Astrocyte of the cerebellum (primary cell): Measurements from ENCODE around the gene CHD9NB.

Experiments used
- DNase-seq: peaks from one replicate; pipeline ENCODE4 v3.0.0-alpha.2; 2011; ENCODE audit warnings: low read depth
- H3K4me3 ChIP-seq: 2 replicates; pipeline ENCODE4 v1.5.1; 2011; ENCODE audit warnings: mild to moderate bottlenecking, low read depth, low read length, moderate library complexity
- in situ Hi-C: cut with HindIII; loops from 2 replicates; pipeline ENCODE4 v1.10.0; 2017; ENCODE audit warnings: low sequenced_read_pairs
- TF ChIP-seq, protein P1 (sequence below): IDR thresholded peaks from 2 replicates; pipeline ENCODE4 v1.5.1; 2012; ENCODE audit warnings: low read length, low read depth, moderate library complexity, mild to moderate bottlenecking; ENCODE audit errors: missing control alignments

Gene CHD9NB

DNA sequence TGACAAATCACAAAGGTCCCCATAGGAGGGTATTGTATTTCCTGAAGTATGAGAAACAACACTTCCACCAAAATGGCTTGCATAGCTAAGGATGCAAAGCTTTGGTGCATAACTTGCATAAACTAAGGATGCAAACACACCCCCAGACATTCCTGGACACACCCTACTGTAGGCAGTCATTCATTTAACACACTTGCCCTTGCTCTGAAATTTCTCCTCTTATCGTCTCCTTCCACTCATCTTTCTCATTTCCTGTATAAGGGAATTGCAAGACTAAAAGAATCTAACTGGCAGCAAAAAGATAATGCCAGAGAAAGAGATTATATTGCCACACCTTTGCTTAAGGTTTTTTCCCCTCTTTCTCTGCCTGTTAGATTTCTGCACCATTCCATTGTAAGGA lies 30.4 kb upstream of the CHD9NB start:
- no peak overlapping the region for H3K4me3 ChIP-seq
- no peak for DNase-seq
- in situ Hi-C loops, result no loop called here
- TF ChIP-seq, protein P1, sequence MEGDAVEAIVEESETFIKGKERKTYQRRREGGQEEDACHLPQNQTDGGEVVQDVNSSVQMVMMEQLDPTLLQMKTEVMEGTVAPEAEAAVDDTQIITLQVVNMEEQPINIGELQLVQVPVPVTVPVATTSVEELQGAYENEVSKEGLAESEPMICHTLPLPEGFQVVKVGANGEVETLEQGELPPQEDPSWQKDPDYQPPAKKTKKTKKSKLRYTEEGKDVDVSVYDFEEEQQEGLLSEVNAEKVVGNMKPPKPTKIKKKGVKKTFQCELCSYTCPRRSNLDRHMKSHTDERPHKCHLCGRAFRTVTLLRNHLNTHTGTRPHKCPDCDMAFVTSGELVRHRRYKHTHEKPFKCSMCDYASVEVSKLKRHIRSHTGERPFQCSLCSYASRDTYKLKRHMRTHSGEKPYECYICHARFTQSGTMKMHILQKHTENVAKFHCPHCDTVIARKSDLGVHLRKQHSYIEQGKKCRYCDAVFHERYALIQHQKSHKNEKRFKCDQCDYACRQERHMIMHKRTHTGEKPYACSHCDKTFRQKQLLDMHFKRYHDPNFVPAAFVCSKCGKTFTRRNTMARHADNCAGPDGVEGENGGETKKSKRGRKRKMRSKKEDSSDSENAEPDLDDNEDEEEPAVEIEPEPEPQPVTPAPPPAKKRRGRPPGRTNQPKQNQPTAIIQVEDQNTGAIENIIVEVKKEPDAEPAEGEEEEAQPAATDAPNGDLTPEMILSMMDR, result no peak

DNA sequence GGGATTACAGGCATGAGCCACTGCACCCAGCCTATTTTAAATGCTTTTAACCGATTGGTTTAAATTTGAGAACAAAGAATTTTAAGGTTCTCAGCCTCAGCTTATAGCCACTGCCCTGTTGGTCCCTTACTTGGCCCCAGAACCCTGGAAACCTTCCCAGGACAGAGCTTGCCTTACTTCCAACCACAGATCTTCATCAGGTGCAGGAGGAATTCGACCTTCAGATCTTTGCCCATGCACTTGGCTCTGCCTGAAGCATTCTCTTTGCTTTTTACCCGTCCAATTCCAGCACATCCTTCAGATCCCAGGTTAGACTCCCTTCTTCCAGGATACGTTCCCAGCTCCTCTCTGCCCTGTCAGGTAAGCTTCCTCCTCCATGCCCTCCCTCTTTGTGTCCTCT lies 29.8 kb upstream of the CHD9NB start:
- DNase-seq, result no peak
- in situ Hi-C loops, result no loop called here
- TF ChIP-seq, protein P1, result no peak
- no peak overlapping the region for H3K4me3 ChIP-seq

DNA sequence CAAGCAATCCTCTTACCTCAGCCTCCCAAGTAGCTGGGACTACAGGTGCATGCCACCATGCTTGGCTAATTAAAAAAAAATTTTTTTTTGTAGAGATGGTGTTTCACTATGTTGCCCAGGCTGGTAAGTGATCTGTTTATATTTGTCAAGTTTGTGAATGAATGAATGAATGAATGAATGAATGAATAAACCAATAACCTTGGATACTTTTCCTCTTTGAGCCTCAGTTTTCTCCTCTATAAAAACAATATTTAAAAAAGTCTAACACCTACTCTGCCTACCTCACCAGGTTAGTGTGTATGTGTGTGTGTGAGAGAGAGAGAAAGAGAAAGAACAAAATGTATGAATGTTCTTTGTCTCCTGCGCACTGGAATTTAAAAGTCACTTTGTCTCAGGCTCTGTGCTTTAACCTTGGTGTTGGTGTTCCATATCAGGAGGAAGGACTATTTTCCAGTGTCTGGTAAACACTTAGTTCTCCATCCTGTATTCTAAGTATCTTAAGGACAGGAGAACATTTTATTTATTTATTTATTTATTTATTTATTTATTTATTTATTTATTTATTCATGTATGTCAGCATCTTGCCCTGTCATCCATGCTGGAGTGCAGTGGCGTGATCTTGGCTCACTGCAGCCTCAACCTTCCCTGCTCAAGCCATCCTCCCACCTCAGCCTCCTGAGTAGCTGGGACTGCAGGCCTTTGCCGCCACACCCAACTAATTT lies 29.1 kb upstream of the CHD9NB start:
- TF ChIP-seq, protein P1, result no peak
- in situ Hi-C loops, result no loop called here
- no peak for DNase-seq
- H3K4me3 ChIP-seq, result no peak overlapping the region

DNA sequence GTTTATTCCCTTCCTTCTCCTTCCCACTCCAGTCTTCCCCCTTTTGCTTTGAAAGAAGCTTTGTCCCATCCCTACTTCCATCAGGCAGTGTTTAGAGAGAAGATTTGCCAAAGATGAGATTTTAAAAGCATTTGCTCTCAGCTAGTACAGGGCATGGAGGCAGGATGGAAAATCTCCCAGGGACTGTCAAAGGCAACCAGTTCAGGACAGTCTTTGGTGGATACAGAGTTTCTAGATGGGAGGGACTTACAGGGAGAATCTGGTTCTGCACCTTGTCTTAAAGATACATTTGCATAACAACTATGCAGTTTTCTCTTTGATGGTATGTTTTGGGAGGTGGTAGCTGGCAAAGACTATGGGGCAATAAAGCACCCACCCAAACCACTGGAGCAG lies 28.3 kb upstream of the CHD9NB start:
- no peak for DNase-seq
- H3K4me3 ChIP-seq, result no peak overlapping the region
- TF ChIP-seq, protein P1, result no peak
- in situ Hi-C loops, result no loop called here

DNA sequence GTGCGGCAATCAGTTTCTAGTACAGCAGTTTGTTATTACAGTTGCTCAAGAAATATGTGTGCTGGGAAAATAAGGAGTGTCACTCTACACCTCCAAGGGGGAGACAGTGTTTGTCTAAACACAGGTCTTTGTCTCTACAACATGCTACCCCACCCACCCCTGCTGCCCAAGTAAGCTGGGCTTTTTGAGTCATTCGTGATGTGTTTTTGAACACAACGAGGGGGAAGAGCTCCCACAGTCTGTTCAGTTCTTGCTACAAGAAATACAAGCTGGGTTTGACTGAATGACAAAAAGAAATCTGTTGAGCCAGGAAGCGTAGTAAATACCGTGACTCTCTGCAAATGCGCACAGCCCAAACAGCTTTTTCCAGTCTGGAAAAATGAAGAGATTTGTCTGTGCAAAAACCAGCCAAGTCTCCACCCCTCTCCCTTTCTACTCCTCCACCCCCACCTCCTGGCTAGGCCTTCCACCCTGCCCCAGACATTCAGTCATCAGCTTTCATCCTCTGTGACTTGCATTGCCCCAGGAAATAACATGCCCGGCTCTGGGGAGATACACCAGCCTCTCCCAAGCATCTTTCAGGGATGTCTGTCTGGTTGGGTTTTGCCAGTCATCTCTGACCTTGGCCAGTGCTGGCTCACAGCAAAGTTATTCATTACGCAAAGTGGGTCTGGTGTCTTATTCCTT lies 27.8 kb upstream of the CHD9NB start:
- in situ Hi-C loops, result no loop called here
- DNase-seq, result peak; percentile 49
- H3K4me3 ChIP-seq, result no peak overlapping the region
- TF ChIP-seq, protein P1, result no peak

DNA sequence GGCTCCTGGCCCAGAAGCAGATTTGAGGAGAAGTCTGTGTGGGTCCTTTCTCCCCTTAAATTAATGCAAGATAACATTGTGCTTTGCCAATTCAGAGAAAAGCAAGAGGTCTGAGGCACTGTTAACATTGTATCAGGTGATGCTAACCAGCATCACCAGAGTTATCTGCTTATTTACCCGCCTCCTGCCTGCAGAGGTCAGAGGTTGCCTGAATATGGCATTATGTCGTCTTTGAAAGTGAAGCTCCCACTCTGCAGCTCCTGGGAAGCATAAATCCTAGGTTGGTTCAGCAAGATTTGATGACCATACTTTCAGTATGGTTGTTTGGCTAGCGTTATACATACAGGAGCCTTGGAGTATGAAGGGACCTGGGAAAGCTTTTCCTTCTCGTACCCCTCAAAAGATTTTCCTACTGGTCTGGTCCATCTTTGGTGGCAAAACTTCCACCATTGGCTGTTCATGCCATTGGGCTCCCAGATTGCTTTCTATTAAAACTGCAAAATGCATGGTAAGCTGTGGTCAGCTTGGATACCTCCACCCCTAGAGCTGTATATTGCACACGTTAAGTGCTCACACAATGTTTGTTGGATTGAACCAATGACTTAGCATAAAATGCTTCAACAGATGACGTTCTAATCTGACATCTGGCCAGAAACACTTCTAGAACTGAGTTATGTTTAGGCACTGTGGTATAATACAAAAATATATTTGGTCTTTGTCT lies 26.2 kb upstream of the CHD9NB start:
- TF ChIP-seq, protein P1, result no peak
- DNase-seq, result no peak
- in situ Hi-C loops, result no loop called here

More for the DNA sequence above, 26.2 kb upstream of the CHD9NB start:
- H3K4me3 ChIP-seq, result no peak overlapping the region
